NOMO-1 (cell line): ENCODE results near the gene NOS3.

Experiments
- DNase-seq, 2 experiments: peaks; one replicate each; lab custom pipeline; 2025; ENCODE audit not compliant: unreplicated experiment in 2 of 2; lab: John Stamatoyannopoulos, UW

The NOS3 gene

GRCh38 chr7:150977382-150978125 is 13.3 kb upstream of the NOS3 start:
- no peak for DNase-seq

- DNase-seq = no peak
These were observed 12.6 kb upstream of the NOS3 start, which contains the start of gene KCNH2 for GRCh38 chr7:150978126-150978789. Gene KCNH2 (minus strand): TSS chr7:150978321. CDS start chr7:150977913, 408 bp downstream.

- DNase-seq = no peak
These were observed 11.0 kb upstream of the NOS3 start for GRCh38 chr7:150979713-150980390.

GRCh38 chr7:150980663-150981062 is 10.2 kb upstream of the NOS3 start:
- no peak for DNase-seq

GRCh38 chr7:150981644-150982043 is 9.2 kb upstream of the NOS3 start:
- DNase-seq = no peak

- no peak for DNase-seq
These were observed 8.5 kb upstream of the NOS3 start for GRCh38 chr7:150982351-150982750.

- DNase-seq = no peak
These were observed 6.9 kb upstream of the NOS3 start for GRCh38 chr7:150983893-150984368.

GRCh38 chr7:150986099-150986512 is 4.7 kb upstream of the NOS3 start:
- peak in 1 of 2 experiments; percentile 6 for DNase-seq

GRCh38 chr7:150986556-150986955 is 4.3 kb upstream of the NOS3 start:
- DNase-seq = no peak

GRCh38 chr7:150988230-150989226 is 2.3 kb upstream of the NOS3 start:
- no peak for DNase-seq

- no peak for DNase-seq
These were observed 1.4 kb upstream of the NOS3 start for GRCh38 chr7:150989456-150989855.

- no peak for DNase-seq
These were observed 1.3 kb downstream of the NOS3 start for GRCh38 chr7:150992051-150992640.

GRCh38 chr7:150992833-150993302 is 2.1 kb downstream of the NOS3 start:
- DNase-seq = no peak

GRCh38 chr7:150993511-150993910 is 2.7 kb downstream of the NOS3 start:
- no peak for DNase-seq

- no peak for DNase-seq
These were observed 3.5 kb downstream of the NOS3 start for GRCh38 chr7:150994141-150994837.

- no peak for DNase-seq
These were observed 4.2 kb downstream of the NOS3 start for GRCh38 chr7:150994838-150995510.

- DNase-seq = no peak
These were observed 5.7 kb downstream of the NOS3 start for GRCh38 chr7:150996376-150997074.

- DNase-seq = no peak
These were observed 6.3 kb downstream of the NOS3 start for GRCh38 chr7:150997075-150997511.
